SK-N-SH (cell line): Measurements from ENCODE around the gene DDX54. TPM values are rescaled to one million over a fixed set of nuclear protein-coding genes. Genes with fewer than 3 reads are reported as not detected.

Experiments
- CTCF ChIA-PET: fragments of 300-600, 350-600 bp; formaldehyde crosslinking; extraction: SDS; loops from one replicate; lab custom pipeline; 2021; lab: Yijun Ruan, JAX
- POLR2A ChIA-PET: fragments of 350-600 bp; sonication (Branson Sonifier 250); formaldehyde crosslinking; extraction: SDS; loops from one replicate; lab custom pipeline; 2020; ENCODE audit warnings: antibody characterized with exemption, inconsistent platforms; lab: Yijun Ruan, JAX
- DNase-seq: peaks from one replicate; pipeline ENCODE4 v3.0.0; 2012
- H2AFZ ChIP-seq: fragments of 200-600 bp; sonication (generic); 2 replicates; pipeline ENCODE4 v1.8.1; 2016; ENCODE audit warnings: antibody characterized with exemption, mild to moderate bottlenecking, low read depth
- H3F3A ChIP-seq: fragments of 200-600 bp; sonication (generic); replicated peaks from 2 replicates; pipeline ENCODE3; 2016; ENCODE audit warnings: antibody characterized with exemption, mild to moderate bottlenecking; ENCODE audit not compliant: insufficient read depth
- H3K27ac ChIP-seq, 2 experiments: fragments of 200-500 bp in 1 of 2; fragments of 200-600 bp in 1 of 2; sonication (Bioruptor generic) in 1 of 2; sonication (generic), shearing (Covaris generic) in 1 of 2; 2 replicates each; pipeline versions ENCODE4 v1.5.1 to v1.6.1; 2014 to 2016; ENCODE audit warnings: low read depth in 2 of 2, inconsistent platforms in 1 of 2, low read length in 1 of 2, mild to moderate bottlenecking in 1 of 2, mixed read lengths in 1 of 2
- H3K27me3 ChIP-seq: fragments of 200-600 bp; sonication (generic), shearing (Covaris generic); 2 replicates; pipeline ENCODE4 v1.6.1; 2016; ENCODE audit warnings: mixed run types; ENCODE audit not compliant: insufficient read depth
- H3K36me3 ChIP-seq, 2 experiments: fragments of 200-500 bp in 1 of 2; fragments of 200-600 bp in 1 of 2; sonication (Bioruptor generic) in 1 of 2; sonication (generic) in 1 of 2; replicated peaks in 1 of 2; 2 replicates each; pipeline versions ENCODE3 to v1.5.1; 2014 to 2016; ENCODE audit warnings: low read length in 1 of 2, mild to moderate bottlenecking in 1 of 2; ENCODE audit not compliant: insufficient read depth in 2 of 2, control insufficient read depth in 1 of 2
- H3K4me1 ChIP-seq, 2 experiments: fragments of 200-500 bp in 1 of 2; fragments of 200-600 bp in 1 of 2; sonication (Bioruptor generic) in 1 of 2; sonication (generic), shearing (Covaris generic) in 1 of 2; 2 replicates each; pipeline versions ENCODE4 v1.5.1 to v1.6.1; 2014 to 2016; ENCODE audit warnings: low read depth in 1 of 2, low read length in 1 of 2, mixed run types in 1 of 2; ENCODE audit not compliant: insufficient read depth in 2 of 2, control insufficient read depth in 1 of 2
- H3K4me2 ChIP-seq: fragments of 200-600 bp; sonication (generic), shearing (Covaris generic); 2 replicates; pipeline ENCODE4 v1.6.1; 2017; ENCODE audit warnings: mixed run types
- H3K4me3 ChIP-seq, 2 experiments: fragments of 200-500 bp in 1 of 2; fragments of 200-600 bp in 1 of 2; sonication (Bioruptor generic) in 1 of 2; sonication (generic), shearing (Covaris generic) in 1 of 2; 2 replicates each; pipeline versions ENCODE4 v1.5.1 to v1.8.1; 2014 to 2016; ENCODE audit warnings: low read depth in 2 of 2, inconsistent platforms in 1 of 2, low read length in 1 of 2, mild to moderate bottlenecking in 1 of 2, mixed read lengths in 1 of 2, moderate library complexity in 1 of 2
- H3K79me2 ChIP-seq: fragments of 200-600 bp; sonication (generic); 2 replicates; pipeline ENCODE4 v1.8.1; 2017; ENCODE audit warnings: mild to moderate bottlenecking; ENCODE audit not compliant: insufficient read depth
- H3K9ac ChIP-seq: fragments of 200-600 bp; sonication (generic); 2 replicates; pipeline ENCODE4 v1.6.1; 2017; ENCODE audit warnings: mixed run types
- H3K9me2 ChIP-seq: fragments of 200-600 bp; sonication (generic); 2 replicates; pipeline ENCODE4 v1.6.1; 2017; ENCODE audit warnings: mixed run types
- H3K9me3 ChIP-seq: fragments of 200-600 bp; sonication (generic); 2 replicates; pipeline ENCODE4 v1.6.1; 2017; ENCODE audit warnings: mixed run types, mild to moderate bottlenecking, moderate library complexity
- H4K20me1 ChIP-seq: fragments of 200-600 bp; sonication (generic); 2 replicates; pipeline ENCODE4 v1.6.1; 2017; ENCODE audit warnings: mild to moderate bottlenecking, mixed run types; ENCODE audit not compliant: insufficient read depth
- CTCF ChIP-seq: fragments of 200-600 bp; sonication (generic); IDR thresholded peaks from 2 replicates; pipeline ENCODE4 v1.6.1; 2017; ENCODE audit warnings: antibody characterized with exemption, mild to moderate bottlenecking, moderate library complexity
- ELF1 ChIP-seq: IDR thresholded peaks from 2 replicates; pipeline ENCODE4 v1.4.0; 2012
- EZH2phosphoT487 ChIP-seq: fragments of 200-600 bp; sonication (generic); IDR thresholded peaks from 2 replicates; pipeline ENCODE4 v1.6.1; 2017; ENCODE audit warnings: low read depth, mixed run types, mild to moderate bottlenecking, antibody characterized with exemption, moderate library complexity, borderline replicate concordance
- FOSL2 ChIP-seq: IDR thresholded peaks from 2 replicates; pipeline ENCODE4 v1.4.0; 2012; ENCODE audit warnings: low read depth, mild to moderate bottlenecking, moderate library complexity, borderline replicate concordance
- FOXJ3 ChIP-seq: sonication (generic); formaldehyde crosslinking; IDR thresholded peaks from 2 replicates; pipeline ENCODE4 v1.5.1; 2020; ENCODE audit warnings: mild to moderate bottlenecking, missing genetic modification reagents
- JUND ChIP-seq: IDR thresholded peaks from 2 replicates; pipeline ENCODE4 v1.4.0; 2012
- MAX ChIP-seq: IDR thresholded peaks from 2 replicates; pipeline ENCODE4 v1.4.0; 2012; ENCODE audit warnings: low read depth
- NRF1 ChIP-seq: IDR thresholded peaks from 2 replicates; pipeline ENCODE4 v1.6.1; 2012; ENCODE audit warnings: low read depth, mild to moderate bottlenecking, low read length
- POLR2AphosphoS5 ChIP-seq: IDR thresholded peaks from 2 replicates; pipeline ENCODE4 v1.6.1; 2012; ENCODE audit warnings: low read depth, low read length
- RAD21 ChIP-seq: IDR thresholded peaks from 2 replicates; pipeline ENCODE4 v1.6.1; 2012; ENCODE audit warnings: mild to moderate bottlenecking, low read length
- RCOR1 ChIP-seq: fragments of 150-350 bp; IDR thresholded peaks from 2 replicates; pipeline ENCODE4 v1.6.1; 2017; ENCODE audit warnings: antibody characterized with exemption, low read length
- RFX5 ChIP-seq: IDR thresholded peaks from 2 replicates; pipeline ENCODE4 v1.6.1; 2012; ENCODE audit warnings: mild to moderate bottlenecking, improper control_type of control experiment, low read length
- RXRA ChIP-seq: IDR thresholded peaks from 2 replicates; pipeline ENCODE4 v1.4.0; 2012; ENCODE audit warnings: low read depth, mild to moderate bottlenecking, borderline replicate concordance
- TAF1 ChIP-seq: IDR thresholded peaks from 2 replicates; pipeline ENCODE4 v1.6.1; 2012; ENCODE audit warnings: low read depth, mild to moderate bottlenecking, low read length, moderate library complexity, borderline replicate concordance
- TEAD4 ChIP-seq: IDR thresholded peaks from 2 replicates; pipeline ENCODE4 v1.4.0; 2012; ENCODE audit warnings: mild to moderate bottlenecking, borderline replicate concordance; ENCODE audit not compliant: insufficient read depth
- YY1 ChIP-seq: IDR thresholded peaks from 2 replicates; pipeline ENCODE4 v1.4.0; 2012; ENCODE audit warnings: low read depth, mild to moderate bottlenecking
- WGBS: methylation state at CpG from one replicate; pipeline ENCODE4 v1.1.6; 2017; ENCODE audit warnings: low lambda C conversion rate; 5-methylcytosine and 5-hydroxymethylcytosine counted together
- polyA plus RNA-seq, 3 experiments: library from polyadenylated mRNA; depleted of rRNA; stranded (reverse); fragments of >200 nt; gene quantifications; 2 replicates each; pipeline ENCODE4 v1.2.3, GENCODE V29; 2012
- TF ChIP-seq, protein P1 (sequence below): IDR thresholded peaks from 2 replicates; pipeline ENCODE4; 2012
- TF ChIP-seq, protein P2 (sequence below): fragments of 150-350 bp; IDR thresholded peaks from 2 replicates; pipeline ENCODE4 v1.6.1; 2016; ENCODE audit warnings: mild to moderate bottlenecking, low read depth, low read length

The DDX54 gene
- polyA plus RNA-seq, 1 of the 3 experiments (the other 2 are of a cell fraction) = 69.9 TPM

GRCh38 chr12:113133666-113134065, 51.6 kb downstream of the DDX54 start:
- Histone ChIP-seq H2AFZ (no peak overlapping the region), H3K4me3 (no peak overlapping the region), H3K9me2 (no peaks in the 10 kb centered on the region), H3K9ac (no peak overlapping the region), H3K4me2 (no peak overlapping the region), H3K27me3 (no peaks in the 10 kb centered on the region), H3K9me3 (no peaks in the 10 kb centered on the region), H3F3A (no peaks in the 10 kb centered on the region), H3K4me1 (peaks cover 0 to 2% of the 10 kb centered on the region in 2 experiments; a peak in 1 of 4 replicates), H4K20me1 (no peaks in the 10 kb centered on the region), H3K27ac (no peak overlapping the region), H3K36me3 (no peaks in the 10 kb centered on the region), H3K79me2 (no peaks in the 10 kb centered on the region)
- TF ChIP-seq JUND = no peak
- TF ChIP-seq MAX = no peak
- no peak for TF ChIP-seq ELF1
- TF ChIP-seq, protein P1, sequence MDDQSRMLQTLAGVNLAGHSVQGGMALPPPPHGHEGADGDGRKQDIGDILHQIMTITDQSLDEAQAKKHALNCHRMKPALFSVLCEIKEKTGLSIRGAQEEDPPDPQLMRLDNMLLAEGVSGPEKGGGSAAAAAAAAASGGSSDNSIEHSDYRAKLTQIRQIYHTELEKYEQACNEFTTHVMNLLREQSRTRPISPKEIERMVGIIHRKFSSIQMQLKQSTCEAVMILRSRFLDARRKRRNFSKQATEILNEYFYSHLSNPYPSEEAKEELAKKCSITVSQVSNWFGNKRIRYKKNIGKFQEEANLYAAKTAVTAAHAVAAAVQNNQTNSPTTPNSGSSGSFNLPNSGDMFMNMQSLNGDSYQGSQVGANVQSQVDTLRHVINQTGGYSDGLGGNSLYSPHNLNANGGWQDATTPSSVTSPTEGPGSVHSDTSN = no peak
- TF ChIP-seq NRF1 = no peak
- no peak for TF ChIP-seq RAD21
- no peak for TF ChIP-seq TAF1
- no peak for TF ChIP-seq RCOR1
- TF ChIP-seq EZH2phosphoT487 = no peak
- TF ChIP-seq TEAD4 = no peak
- TF ChIP-seq RFX5 = no peak
- no peak for TF ChIP-seq CTCF
- no peak for TF ChIP-seq POLR2AphosphoS5
- no peak for TF ChIP-seq RXRA
- TF ChIP-seq FOXJ3 (CRISPR knock-in tag) = no peak
- TF ChIP-seq YY1 = no peak
- TF ChIP-seq FOSL2 = no peak
- TF ChIP-seq, protein P2, sequence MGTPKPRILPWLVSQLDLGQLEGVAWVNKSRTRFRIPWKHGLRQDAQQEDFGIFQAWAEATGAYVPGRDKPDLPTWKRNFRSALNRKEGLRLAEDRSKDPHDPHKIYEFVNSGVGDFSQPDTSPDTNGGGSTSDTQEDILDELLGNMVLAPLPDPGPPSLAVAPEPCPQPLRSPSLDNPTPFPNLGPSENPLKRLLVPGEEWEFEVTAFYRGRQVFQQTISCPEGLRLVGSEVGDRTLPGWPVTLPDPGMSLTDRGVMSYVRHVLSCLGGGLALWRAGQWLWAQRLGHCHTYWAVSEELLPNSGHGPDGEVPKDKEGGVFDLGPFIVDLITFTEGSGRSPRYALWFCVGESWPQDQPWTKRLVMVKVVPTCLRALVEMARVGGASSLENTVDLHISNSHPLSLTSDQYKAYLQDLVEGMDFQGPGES = no peak
- 20% methylated on average over 1 of the region's 3 CpGs for WGBS
- no peak for DNase-seq
- ChIA-PET POLR2A (no interaction called here), CTCF (interaction anchor here (1.1 to 6.4 kb wide), 7 partner anchors 12 to 85 kb away, joined by 3 to 49 read pairs (median 7); partner anchors contain the start of gene CFAP73)
